ENCODE measurements around the gene TLCD1.
"Not testable (repeated sequence)": the region's sequence is repeated elsewhere in the genome, so short reads cannot be mapped to it uniquely, and the experiment has no call there.

Gene TLCD1

DNA sequence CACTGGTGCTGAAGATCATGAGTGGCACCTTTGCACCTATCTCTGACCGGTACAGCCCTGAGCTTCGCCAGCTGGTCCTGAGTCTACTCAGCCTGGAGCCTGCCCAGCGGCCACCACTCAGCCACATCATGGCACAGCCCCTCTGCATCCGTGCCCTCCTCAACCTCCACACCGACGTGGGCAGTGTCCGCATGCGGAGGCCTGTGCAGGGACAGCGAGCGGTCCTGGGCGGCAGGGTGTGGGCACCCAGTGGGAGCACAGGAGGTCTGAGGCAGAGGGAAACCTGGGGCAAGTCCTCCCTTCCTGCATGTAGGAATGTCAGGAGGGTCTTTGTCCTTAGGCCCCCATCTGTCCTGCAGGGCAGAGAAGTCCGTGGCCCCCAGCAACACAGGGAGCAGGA, 11.3 kb upstream of the TLCD1 start:
- TF ChIP-seq, protein P1, sequence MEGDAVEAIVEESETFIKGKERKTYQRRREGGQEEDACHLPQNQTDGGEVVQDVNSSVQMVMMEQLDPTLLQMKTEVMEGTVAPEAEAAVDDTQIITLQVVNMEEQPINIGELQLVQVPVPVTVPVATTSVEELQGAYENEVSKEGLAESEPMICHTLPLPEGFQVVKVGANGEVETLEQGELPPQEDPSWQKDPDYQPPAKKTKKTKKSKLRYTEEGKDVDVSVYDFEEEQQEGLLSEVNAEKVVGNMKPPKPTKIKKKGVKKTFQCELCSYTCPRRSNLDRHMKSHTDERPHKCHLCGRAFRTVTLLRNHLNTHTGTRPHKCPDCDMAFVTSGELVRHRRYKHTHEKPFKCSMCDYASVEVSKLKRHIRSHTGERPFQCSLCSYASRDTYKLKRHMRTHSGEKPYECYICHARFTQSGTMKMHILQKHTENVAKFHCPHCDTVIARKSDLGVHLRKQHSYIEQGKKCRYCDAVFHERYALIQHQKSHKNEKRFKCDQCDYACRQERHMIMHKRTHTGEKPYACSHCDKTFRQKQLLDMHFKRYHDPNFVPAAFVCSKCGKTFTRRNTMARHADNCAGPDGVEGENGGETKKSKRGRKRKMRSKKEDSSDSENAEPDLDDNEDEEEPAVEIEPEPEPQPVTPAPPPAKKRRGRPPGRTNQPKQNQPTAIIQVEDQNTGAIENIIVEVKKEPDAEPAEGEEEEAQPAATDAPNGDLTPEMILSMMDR (IDR thresholded peaks at IDR 0.05; ENCODE audit: low read depth, low read length) = no peak
- no peak overlapping the region for H3K4me3 ChIP-seq (replicated peaks in 1 of 2; ENCODE audit: low read depth in 2 of 2, low read length in 2 of 2)
- no peak for DNase-seq (ENCODE audit: low read depth in 2 of 2)

DNA sequence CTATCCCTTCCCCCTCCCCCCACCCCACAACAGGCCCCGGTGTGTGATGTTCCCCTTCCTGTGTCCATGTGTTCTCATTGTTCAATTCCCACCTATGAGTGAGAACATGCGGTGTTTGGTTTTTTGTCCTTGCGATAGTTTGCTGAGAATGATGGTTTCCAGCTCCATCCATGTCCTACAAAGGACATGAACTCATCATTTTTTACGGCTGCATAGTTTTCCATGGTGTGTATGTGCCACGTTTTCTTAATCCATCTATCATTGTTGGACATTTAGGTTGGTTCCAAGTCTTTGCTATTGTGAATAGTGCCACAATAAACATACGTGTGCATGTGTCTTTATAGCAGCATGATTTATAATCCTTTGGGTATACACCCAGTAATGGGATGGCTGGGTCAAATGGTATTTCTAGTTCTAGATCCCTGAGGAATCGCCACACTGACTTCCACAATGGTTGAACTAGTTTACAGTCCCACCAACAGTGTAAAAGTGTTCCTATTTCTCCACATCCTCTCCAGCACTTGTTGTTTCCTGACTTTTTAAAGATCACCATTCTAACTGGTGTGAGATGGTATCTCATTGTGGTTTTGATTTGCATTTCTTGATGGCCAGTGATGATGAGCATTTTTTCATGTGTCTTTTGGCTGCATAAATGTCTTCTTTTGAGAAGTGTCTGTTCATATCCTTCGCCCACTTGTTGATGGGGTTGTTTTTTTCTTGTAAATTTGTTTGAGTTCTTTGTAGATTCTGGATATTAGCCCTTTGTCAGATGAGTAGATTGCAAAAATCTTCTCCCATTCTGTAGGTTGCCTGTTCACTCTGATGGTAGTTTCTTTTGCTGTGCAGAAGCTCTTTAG, 10.1 kb upstream of the TLCD1 start:
- H3K4me3 ChIP-seq (replicated peaks in 1 of 2; ENCODE audit: low read depth in 2 of 2, low read length in 2 of 2); DNase-seq (ENCODE audit: low read depth in 2 of 2): not testable (repeated sequence)

DNA sequence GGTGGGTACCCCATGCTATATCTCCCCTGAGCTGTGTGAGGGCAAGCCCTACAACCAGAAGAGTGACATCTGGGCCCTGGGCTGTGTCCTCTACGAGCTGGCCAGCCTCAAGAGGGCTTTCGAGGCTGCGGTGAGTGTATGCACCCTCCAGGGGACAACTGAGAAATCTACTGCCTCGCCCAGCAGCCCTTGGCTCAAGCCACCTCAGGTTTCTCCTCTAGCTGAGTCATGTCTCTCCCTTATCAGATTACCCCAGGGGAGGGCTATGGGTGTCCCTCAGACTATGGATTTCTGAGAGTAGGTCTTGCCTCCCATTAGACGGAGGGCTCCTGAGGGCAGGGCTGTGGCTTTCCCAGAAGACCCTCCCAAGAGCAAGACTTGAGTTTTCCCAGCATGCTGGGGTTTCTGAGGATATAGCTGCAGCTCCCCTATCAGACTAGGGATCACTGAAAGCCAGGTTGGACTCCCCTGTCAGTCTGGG, 9.2 kb upstream of the TLCD1 start:
- TF ChIP-seq, protein P1 (IDR thresholded peaks at IDR 0.05; ENCODE audit: low read depth, low read length) = no peak
- DNase-seq (ENCODE audit: low read depth in 2 of 2) = no peak
- no peak overlapping the region for H3K4me3 ChIP-seq (replicated peaks in 1 of 2; ENCODE audit: low read depth in 2 of 2, low read length in 2 of 2)

DNA sequence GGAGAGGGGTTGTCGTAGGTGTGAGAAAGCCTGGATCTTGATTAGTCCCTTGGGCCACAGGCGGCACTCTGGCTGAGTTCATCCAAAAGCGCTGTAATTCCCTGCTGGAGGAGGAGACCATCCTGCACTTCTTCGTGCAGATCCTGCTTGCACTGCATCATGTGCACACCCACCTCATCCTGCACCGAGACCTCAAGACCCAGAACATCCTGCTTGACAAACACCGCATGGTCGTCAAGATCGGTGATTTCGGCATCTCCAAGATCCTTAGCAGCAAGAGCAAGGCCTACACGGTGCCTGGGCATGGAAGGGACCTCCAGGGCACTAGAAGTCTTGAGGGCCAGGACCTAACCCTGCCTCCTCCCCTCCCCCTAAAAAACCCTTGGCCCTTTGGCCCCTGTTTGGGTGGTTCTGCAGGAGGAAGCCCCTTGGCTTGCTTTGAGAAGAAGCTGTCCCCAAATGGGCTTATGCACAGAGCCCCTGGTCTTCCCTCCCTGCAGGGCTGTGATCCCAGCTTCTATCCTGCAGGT, 8.7 kb upstream of the TLCD1 start:
- no peak for DNase-seq (ENCODE audit: low read depth in 2 of 2)
- TF ChIP-seq, protein P1 (IDR thresholded peaks at IDR 0.05; ENCODE audit: low read depth, low read length) = no peak

DNA sequence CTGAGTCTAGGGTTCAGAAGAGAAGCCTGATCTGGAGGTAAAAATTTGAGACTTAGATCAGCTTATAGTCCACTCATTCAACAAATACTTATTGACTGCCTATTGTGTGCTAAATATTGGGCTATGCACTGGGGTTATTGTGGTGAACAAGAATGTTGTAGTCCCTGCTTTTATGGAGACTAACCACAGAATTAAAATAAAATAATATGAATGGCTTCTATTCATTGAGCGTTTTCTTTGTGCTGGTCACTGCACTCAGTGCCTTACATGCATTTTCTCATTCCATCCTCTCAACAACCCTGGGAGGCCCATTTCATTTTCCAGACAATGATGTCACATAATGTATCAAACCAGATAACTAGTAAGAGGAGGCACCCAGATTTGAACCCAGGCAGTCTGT, 7.3 kb upstream of the TLCD1 start:
- TF ChIP-seq, protein P1 (IDR thresholded peaks at IDR 0.05; ENCODE audit: low read depth, low read length) = no peak
- no peak overlapping the region for H3K4me3 ChIP-seq (replicated peaks in 1 of 2; ENCODE audit: low read depth in 2 of 2, low read length in 2 of 2)
- DNase-seq (ENCODE audit: low read depth in 2 of 2) = no peak

More for the DNA sequence above, 8.7 kb upstream of the TLCD1 start:
- H3K4me3 ChIP-seq (replicated peaks in 1 of 2; ENCODE audit: low read depth in 2 of 2, low read length in 2 of 2) = no peak overlapping the region

DNA sequence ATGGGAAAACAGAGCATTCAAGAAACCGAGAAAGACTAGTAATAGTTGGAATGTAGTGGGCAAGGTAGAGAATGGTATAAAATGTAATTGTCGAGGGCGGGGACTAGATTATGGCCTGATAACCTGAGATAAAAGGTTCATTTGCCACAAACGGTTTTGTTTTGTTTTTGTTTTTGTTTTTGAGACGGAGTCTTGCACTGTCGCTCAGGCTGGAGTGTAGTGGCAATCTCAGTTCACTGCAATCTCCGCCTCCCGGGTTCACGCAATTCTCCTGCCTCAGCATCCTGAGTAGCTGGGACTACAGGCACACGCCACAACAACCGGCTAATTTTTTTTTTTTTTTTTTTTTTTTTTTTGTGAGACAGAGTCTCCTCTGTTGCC, 3.9 kb upstream of the TLCD1 start:
- no peak overlapping the region for H3K4me3 ChIP-seq (replicated peaks in 1 of 2; ENCODE audit: low read depth in 2 of 2, low read length in 2 of 2)
- DNase-seq (ENCODE audit: low read depth in 2 of 2) = no peak
- TF ChIP-seq, protein P1 (IDR thresholded peaks at IDR 0.05; ENCODE audit: low read depth, low read length) = no peak

DNA sequence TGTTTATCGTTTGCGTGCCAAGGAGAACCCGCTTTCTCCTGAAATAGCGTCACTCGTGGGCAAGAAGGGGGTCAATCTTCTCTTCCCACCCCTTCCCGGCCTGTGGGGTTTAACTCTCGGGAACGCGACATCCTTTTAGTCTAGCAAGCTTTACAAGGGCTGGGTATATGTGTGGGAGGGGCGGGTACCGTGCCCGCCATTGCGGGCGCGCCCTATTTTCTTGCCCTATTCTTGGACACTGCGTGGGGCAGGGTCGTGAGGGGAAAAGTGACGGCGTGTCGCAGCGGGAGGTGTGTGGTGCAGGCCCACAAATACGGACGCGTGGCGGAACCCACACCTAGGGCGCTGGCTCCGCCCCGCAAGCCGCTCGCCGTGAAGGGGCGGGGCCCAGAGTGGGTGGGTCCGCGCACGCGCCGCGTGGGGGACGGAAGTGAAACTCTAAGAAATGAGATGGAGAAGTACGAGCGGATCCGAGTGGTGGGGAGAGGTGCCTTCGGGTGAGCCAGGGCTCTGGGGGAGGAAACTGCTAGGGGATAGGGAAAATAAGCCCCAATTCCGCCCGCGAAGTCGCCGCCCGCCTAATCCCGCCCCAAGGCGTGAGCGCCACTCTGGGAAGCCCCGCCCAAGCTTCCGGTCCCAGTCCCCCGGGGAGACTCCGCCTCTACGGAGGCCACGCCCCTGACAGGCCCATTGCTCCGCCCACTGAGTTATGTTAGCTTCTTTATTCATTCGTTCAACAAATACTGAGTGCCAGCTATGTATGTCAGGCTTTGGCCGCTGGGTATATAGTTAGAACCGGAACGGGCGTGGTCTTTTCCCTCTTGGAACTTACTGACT, 2.5 kb upstream of the TLCD1 start, which contains the start of gene NEK8:
TSS of gene NEK8 (plus strand) at position 425 of the 837 bp plus-strand sequence. CDS start at position 451, 26 bp downstream.
- TF ChIP-seq, protein P1 (IDR thresholded peaks at IDR 0.05; ENCODE audit: low read depth, low read length) = no peak

More for the DNA sequence above, 2.5 kb upstream of the TLCD1 start, which contains the start of gene NEK8:
- DNase-seq (ENCODE audit: low read depth in 2 of 2) = peak; percentile 95 to 96
- H3K4me3 ChIP-seq (replicated peaks in 1 of 2; ENCODE audit: low read depth in 2 of 2, low read length in 2 of 2) = peak within 1 kb of the TSS; percentile 74 to 86

Data from cardiac fibroblast (primary cell).